Stimulated activated CD8-positive, alpha-beta memory T cell treated with anti-CD3 and anti-CD28 coated beads, Interleukin-2, amount 100 ng/mL, for 1 hour (primary cell): ENCODE measurements around the gene OR2F1.

Experiments
- DNase-seq, 2 donors: peaks; one replicate each; pipeline ENCODE4 v3.0.0-alpha.2; 2020; ENCODE audit warnings: low read depth in 2 of 2

The OR2F1 gene, protein sequence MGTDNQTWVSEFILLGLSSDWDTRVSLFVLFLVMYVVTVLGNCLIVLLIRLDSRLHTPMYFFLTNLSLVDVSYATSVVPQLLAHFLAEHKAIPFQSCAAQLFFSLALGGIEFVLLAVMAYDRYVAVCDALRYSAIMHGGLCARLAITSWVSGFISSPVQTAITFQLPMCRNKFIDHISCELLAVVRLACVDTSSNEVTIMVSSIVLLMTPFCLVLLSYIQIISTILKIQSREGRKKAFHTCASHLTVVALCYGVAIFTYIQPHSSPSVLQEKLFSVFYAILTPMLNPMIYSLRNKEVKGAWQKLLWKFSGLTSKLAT

DNA sequence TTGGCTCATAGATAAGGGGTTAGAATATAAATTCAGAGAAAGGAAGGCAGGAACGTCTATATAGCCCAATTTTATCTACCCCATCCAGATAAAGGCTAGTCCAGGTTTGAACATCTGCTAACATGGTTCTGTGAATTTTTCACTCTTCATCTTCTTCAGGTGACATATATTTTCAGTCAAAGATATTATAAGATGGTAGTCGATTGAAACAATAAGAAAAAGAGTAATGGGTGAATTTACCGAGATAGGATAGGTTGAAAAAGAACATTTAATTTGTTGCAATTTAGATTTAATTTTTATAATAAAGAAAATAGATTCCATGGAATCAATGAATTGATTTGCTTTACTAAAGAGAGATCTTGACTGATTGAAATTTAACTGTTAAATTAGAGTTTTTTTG, at the start of gene OR2F1:
Gene OR2F1 (plus strand): TSS at position 301 of the 400 bp plus-strand sequence. CDS start 5,127 bp downstream, outside the sequence.
- DNase-seq: no peak

DNA sequence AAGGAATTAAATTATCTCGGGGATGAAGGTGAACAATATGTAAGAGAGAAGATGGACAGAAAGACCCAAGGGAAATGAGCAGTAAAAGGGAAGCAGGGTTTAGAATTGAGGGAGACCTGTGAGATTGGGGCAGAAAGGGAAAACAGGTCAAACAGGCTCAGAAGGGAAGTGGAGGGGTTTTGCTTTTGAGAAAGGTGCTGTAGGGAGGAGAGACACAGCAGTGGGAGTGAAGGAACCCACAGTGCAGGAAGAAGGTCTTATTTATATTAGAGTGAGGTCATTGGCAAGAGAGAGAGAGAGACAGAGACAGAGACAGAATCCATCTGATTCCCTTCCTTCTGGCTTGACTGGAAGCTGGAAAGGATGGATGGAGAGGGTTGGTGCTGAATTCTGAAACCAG, 49.1 kb upstream of the OR2F1 start:
- no peak for DNase-seq

DNA sequence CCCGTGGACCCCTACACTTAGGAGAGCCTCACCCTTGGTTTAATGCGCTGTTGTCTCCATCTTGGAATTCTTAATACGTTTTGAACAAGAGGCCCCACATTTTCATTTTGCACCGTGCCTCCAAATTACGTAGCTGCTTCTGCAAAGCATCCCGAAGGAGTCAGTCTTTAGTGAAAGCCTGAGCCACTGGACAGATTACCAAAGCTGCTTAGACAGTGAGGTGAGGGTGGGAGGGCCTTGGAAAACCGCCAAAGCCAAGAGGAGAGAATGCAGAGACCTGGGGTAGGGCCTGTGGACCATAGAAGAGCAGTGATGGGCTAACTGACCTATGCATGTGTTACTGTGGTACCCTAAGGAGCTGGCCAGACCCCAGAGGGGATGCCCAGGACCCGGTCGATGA, 48.5 kb upstream of the OR2F1 start:
- DNase-seq: no peak

DNA sequence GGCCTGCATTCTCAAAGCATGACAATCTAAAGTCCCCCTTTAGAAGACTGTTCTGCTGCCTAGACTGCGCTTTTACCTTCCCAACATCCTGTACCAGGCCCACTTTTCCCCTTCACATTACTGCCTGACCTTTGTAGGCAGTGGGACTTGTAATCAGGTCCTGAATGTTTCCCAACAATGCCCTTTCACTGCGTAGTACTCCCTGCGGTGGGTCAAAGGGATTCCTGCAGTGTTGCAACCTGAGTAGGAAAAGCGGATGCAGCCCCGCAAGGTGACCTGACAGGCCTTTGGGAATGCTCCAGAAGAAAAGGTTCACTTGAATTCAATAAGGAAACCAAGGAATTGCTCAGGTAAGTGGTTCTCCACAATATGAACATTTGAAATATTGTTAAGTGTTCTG, 47.7 kb upstream of the OR2F1 start:
- no peak for DNase-seq

DNA sequence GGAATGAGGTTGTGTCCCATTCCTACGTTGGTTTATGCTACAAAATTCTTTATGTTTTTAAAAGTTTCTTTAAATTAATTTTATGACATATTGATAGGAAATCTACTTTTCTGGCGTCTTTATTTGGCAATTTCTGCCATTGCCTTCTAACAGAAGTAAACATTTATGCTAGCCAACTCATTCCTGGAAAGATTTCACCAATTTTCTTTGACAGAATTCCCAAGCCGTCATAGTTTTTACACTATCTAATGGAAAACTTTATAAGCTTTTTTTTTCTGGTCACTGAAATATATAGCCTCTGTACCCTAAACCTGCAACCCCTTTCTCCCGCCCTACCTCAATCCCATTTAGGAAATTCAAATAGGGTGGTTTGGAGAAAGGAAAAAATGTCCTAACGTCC, 46.5 kb upstream of the OR2F1 start:
- DNase-seq: no peak

DNA sequence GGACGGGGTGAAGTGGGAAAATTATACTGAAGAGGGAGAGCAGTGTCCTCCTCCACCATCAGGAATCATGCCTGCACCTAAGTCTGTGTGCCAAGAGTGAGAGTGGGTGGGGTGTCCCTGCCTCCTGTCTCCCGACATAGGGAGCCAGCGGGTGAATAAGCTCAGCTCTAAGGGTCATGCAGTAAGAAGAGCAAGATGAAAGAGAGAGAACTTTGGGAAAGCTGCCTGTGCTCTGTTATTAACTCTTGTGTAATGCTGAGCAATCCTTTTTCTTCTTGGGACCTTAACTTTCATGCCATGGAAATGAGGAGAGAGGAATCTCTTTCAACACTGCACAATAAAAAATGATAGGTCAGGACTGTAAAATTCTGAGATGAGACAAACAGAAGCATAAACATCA, 44.8 kb upstream of the OR2F1 start:
- DNase-seq: no peak

DNA sequence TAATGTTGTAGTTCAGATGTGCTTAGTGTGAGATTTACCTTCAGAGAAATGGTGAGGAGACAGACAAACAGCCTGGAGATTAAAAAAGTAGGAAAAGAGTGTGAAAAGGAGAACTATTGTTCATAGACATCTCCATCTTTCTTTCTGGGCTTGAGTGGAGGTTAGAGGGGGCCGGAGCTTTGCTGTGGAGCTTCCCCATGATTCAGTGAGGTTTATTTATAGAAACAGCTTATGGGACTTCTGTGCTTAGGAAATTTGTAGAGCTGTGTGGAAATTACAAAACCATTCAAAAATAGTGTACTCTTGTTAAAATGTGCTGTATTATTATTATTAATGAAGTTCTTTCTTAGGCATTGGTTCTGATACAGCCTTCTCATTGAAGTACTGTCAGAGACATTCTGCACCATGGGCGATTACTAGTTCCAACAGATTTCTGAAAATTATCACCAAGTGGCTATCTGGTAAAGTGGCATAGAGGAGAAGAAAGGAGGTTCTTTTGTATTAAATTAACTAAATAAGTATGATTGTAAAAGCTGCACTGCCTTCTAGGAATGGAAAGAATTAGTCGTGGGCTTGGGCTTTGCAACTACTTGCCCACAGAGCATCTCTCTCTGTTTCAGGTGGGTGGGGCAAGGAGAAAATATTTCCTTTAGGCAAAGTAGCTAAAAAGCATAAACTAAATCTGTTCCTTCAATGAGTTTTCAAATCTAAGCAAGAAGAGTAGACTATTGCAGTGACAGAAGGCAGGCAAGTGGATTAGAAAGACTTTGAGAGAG, 44.0 kb upstream of the OR2F1 start:
- no peak for DNase-seq

DNA sequence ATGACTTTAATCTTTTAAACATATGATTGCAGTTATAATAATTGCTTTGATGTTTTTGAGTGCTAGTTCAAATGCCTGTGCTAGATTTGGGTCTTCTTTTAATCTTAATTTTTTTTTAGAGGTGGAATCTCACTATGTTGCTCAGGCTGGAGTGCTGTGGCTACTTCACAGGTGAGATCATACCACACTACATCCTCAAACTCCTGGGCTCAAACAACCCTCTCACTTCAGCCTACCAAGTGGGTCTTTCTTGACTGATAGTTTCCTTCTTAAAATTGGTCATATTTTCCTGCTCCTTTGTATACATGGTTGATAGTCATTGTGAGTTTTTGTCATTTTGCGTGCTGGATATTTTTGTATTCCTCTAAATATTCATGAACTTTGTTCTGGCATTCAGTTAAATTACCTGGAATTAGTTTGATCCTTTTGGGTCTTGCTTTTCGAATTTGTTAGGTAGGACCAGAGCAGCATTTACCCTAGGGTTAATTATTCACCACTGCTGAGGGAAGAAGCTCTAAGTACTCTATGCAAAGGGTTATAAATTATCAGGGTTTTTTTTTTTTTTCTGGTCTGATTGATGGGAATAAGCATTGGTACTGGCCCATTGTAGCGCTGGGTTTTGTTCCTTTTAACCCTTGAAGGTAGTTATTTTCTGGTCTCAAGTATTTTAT, 40.6 kb upstream of the OR2F1 start:
- DNase-seq: no peak

DNA sequence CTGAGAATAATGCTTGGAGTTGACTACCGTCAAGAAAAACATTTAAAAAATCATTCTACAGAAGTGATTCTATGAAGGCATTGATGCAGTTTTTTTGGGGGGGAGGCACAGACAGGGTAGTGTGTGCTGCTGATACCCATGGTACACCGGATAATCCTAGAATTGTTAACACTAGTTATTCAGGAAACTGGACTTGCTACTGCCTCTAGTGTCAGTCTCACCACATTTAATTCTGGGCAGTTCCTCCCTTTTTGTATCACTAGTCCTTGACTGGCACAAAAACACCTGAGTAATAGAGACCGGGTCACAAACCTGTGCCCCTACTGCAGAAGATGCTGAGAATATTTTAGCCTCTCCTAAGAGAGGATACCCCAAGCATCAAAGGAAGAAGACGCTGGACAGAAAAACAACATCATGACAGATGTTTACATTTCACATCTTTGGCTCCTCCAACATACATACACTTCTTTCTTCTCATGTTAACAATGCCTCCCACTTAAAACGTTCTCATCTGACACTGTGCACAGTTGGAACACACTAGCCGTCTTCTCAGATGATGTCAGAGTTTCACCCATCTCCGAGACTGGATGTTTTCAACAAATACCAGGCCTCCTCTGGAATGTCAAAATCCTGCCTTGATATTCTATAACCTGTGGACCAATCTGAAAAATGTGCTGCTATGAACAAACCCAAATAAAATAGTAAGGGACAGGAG, 39.5 kb upstream of the OR2F1 start:
- no peak for DNase-seq

DNA sequence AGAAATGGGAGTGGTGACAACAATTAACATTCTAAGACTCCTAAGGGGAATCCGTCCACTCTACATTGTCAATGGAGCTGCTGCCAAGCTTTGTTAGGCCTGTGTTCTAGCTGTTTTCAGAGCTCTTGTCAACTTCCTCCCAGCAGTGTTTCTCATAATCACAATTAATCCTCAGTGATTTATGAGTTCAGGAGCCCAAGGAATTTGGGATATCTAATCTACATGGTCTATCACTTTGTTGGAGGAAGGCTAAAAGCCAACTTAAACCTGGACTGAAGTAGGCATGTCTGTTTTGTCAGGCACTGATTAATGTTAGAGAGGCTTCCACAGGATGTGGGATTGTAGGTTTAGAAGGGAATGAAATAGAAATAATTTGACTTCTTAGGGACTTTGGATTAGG, 29.8 kb upstream of the OR2F1 start:
- DNase-seq: no peak

DNA sequence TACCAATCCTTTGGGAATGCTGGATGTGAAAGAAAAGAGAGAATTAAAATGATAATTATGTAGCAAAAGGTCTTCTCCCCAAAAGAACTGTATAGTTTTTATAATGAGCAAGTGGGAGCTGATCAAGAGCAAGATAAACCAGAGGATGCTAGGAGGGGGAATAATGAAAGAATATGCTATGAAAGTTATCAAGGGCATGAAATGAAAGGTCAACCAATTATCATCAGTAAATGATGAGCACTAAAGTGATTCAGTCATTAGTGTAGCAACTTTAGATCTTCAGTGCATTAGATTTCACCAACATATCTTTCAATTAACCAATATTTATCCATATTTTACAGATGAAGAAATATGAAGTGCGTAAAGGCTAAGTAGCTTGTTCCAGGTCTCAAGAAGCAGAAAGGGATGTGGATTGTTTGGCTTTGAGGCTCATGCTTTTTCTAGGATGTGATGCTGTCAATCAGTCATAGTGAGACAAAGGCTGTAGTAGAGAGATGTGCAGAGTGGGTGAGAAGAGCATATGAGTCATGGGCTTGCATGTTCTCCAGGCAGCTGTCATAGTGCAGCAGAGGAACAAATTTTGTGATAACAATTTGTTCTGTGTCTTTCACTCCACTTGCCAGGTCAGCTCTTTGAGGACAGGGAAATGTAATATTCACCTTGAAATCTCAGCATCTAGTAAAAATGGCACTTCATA, 25.3 kb upstream of the OR2F1 start:
- DNase-seq: no peak

DNA sequence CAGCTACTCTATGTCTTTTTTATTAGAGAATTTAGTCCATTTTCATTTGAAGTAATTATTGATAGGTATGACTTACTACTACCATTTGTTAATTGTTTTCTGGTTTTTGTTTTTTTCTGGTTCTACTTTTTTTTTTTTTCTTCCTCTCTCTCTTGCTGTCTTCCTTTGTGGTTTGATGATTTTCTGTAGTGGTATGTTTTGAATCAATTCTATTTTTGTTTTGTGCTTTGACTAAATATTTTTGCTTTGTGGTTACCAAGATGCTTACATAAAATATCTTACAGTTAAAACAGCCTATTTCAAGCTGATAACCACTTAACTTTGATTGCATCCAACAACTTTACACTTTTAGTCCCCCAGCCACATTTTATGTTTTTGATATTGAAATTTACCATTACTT, 22.9 kb upstream of the OR2F1 start:
- DNase-seq: no peak

DNA sequence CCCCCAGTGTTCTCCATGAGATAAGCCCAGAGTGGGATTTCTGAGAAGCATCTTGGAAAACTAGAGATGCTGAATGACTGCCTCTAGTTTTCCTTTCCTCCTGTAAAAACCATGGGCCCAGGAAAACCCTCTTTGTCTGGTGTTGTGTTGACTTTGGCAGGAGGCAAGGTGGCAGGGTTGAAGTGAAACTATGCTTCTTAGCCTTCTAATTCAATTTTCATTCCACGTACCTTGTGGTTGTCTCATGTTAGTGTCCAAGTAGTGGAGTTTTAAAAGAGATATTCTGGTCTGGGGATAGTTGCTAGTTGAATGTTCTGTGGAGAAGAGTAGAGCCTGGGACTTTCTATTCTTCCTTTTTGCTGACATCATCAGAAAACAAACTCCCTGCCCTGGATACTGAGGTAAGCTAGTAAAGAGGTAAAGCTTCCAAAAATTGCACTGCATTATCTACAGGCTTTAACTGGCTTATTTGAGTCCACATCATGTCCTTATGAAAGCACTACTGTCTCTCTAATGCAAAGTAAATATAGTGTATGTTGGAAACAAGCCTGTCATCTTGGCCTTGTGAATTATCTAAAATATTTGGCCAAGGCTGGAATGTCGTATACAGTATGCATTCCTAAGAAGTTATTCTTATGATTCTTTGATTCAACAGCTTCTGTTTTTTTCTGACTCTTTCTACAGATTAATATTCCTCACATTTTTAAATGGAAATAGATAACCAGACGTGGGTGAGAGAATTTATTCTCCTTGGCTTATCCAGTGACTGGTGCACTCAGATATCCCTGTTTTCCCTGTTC, 19.9 kb upstream of the OR2F1 start, which contains the start of gene OR2F2:
Gene OR2F2 (plus strand): TSS at position 708 of the 800 bp plus-strand sequence. CDS start 0 bp downstream, at position 708.
- no peak for DNase-seq

DNA sequence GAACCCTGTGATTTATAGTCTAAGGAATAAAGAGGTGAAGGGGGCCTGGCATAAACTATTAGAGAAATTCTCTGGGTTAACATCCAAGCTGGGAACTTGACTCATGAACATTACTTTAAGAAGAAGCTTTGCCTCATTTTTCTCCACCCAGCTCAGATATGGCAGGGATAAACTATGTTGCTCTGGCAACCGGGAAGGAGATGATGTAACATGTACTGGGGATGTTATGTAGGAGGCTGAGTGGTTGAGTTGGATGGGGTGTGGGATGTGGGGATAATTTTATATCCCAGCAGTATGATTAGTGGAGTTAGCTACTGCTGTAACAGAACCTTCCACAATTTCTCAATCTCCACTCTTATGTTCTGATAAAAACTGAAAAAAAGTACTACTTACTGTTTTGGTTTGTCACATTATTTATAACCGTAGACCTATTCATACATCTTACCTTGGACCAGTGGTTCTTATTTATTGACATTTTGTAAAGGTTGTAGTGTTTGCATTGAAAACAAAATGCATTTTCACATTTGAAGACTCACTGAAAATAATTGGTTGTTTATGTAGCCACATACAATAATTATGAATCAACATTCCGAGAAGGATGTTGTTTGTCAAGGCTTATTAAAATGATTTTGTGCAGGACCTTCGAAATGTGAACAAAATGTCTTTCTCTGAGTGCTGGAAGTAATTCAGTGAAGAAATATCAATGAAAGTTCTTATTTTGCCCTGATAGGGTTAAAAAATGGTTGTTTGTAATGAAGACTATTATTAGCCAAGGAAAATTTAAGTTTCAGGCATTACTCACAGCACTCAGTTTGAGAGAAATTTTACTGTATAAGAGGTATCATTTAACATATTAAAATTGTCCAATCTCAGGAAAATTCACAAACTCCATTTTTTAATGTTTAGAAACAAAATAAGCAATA, 18.3 kb upstream of the OR2F1 start:
- DNase-seq: no peak

DNA sequence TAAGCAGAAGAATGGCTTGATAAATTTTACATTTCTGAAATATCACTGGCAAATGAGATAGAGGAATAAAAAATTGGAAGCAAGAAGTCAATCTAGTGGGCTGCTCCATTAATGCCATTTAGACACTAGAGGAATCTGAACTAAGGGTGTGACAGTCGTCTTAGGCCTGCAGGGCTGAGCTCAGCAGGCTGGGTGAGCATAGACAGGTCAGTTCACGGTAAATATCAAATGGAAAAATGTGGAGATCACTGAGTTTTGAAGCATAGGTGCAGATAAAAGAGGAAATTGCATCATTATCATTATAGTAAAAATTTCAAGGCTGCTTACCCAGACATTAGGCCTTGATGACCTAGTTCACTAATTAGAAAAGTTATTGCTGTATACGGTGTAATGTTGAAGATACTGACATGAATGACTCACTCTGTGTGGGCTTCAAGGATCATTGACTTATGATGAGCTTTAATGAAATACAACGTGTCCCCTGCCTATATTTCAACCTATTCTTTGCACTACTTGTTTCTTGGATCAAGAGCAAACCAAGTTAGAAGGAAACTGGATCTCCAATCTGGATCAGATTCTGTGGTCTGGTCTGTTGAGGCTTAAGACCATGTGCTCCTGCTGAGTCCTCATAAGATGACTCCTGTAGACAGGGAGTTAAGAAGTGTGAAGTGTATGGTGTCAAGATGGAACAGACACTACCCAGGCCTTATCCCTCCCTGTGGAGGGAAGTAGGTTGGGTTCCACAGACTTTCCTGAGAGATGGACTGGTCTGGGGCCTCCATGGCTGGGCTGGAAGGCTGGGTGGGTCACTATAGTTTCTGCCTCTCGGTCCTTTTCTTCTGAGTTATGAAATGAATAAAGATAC, 16.0 kb upstream of the OR2F1 start:
- no peak for DNase-seq

DNA sequence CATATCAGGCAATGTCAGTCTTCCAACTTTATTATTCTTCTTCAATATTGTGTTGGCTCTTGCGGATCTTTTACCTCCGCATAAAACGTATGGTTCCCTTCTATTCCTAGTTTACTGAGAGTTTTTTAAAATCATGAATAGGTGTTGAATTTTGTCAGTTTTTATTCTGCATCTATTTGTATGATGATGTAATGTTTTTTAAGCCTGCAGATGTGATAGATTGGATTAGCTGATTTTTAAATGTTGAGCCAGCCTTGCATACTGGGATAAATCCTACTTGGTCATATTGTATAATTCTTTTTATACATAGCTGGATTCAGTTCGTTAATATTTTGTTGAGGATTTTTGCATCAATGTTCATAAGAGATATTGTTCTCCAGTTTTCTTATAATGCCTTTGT, 9.2 kb upstream of the OR2F1 start:
- DNase-seq: no peak

DNA sequence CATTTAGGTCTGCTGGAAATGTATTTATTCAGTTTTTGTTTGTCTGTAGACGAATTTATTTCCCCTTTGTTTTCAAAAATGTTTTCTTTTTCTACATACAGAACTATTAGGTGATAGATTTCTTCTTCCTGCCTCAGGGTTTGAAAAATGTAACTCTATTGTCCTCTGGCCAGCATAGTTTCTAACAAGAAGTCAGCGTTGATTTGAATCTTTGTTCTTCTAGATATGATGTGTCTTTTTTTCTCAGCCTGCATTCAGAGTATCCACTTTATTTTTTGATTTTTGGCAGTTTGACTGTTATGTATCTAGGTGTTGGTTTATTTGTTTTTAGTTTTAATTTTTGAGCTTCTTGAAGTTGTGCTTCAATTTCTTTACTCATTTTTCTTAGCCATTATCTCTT, 7.5 kb upstream of the OR2F1 start:
- DNase-seq: no peak

DNA sequence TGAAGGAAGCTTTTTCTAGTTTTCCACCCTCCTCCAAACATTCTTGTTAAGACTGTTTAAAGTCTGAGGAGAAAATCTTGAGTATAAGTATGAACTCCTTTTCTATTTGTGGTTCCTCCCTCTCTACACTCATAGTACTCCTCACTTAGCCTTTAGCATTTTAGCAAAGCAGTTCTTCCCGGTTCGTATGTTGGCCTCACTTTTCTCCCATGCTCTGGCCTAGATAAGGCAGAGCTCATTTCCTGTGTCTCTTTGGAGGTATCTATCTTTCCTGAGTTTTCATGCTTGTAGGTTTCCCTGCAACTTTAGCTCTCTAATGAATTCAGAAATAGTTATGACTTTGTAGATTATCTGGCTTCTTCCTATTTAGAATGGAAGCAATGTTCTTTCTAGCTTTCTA, 5.9 kb upstream of the OR2F1 start:
- no peak for DNase-seq

DNA sequence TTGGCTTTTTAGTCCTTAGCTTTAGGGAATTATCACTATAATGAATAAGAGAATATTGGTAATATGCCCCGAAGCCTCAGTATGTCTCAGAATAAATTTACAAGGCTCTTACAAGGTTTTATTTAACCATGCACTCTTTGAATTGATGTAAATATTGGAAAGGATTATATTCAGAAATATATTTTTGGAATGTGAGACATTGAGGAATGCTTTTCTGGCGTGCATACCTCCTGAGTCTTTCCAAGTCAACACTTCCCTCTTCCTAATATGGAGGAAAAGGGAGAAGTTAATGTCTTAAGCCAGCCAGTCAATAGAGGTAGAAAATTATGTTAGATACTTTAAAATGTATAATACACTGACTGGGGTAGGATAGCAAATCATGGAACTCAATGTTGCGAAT, 1.2 kb upstream of the OR2F1 start:
- DNase-seq: no peak
